Breast epithelium (tissue), 4 donors: ENCODE data around the gene COL5A1. TPM values are rescaled to one million over a fixed set of nuclear protein-coding genes. Genes with fewer than 3 reads are reported as not detected.

Source experiments
- DNase-seq, 2 donors: peaks; one replicate each; pipeline ENCODE4 v3.0.0-alpha.2; 2019; ENCODE audit warnings: low spot score in 2 of 2
- H3K27ac ChIP-seq, 2 donors: fragments of 200-600 bp; sonication (generic) in 1 of 2; one replicate each; pipeline ENCODE4 v1.5.1; 2016 to 2019; ENCODE audit warnings: mild to moderate bottlenecking in 1 of 2
- H3K27me3 ChIP-seq, 2 donors: fragments of 200-600 bp; sonication (generic) in 1 of 2; one replicate each; pipeline versions ENCODE4 v1.5.1 to v1.6.0; 2017 to 2019; ENCODE audit warnings: control low read depth in 1 of 2, mild to moderate bottlenecking in 1 of 2
- H3K36me3 ChIP-seq: fragments of 200-600 bp; one replicate; pipeline ENCODE4 v1.5.1; 2019
- H3K4me1 ChIP-seq, 2 donors: fragments of 200-600 bp; sonication (generic); one replicate each; pipeline ENCODE4 v1.5.1; 2016 to 2019; ENCODE audit warnings: control low read depth in 1 of 2
- H3K4me3 ChIP-seq, 3 donors: fragments of 200-600 bp; sonication (generic); 1 replicate in 2 of 3; 2 replicates in 1 of 3; pipeline ENCODE4 v1.5.1; 2016 to 2019; ENCODE audit warnings: mild to moderate bottlenecking in 3 of 3, moderate library complexity in 2 of 3
- H3K9me3 ChIP-seq, 2 donors: fragments of 200-600 bp; sonication (generic) in 1 of 2; one replicate each; pipeline ENCODE4 v1.5.1; 2016 to 2019; ENCODE audit warnings: control low read depth in 1 of 2
- CTCF ChIP-seq, 3 donors: fragments of 450-650 bp; IDR thresholded peaks; one replicate each; pipeline ENCODE4 v1.5.1; 2016 to 2017; ENCODE audit warnings: antibody characterized with exemption in 3 of 3, mild to moderate bottlenecking in 3 of 3, moderate library complexity in 3 of 3
- POLR2A ChIP-seq: fragments of 450-650 bp; IDR thresholded peaks from one replicate; pipeline ENCODE4 v1.6.1; 2016; ENCODE audit warnings: antibody characterized with exemption, mild to moderate bottlenecking, moderate library complexity
- POLR2AphosphoS5 ChIP-seq, 3 donors: sonication (generic); formaldehyde crosslinking; IDR thresholded peaks; one replicate each; pipeline ENCODE4 v1.6.1; 2017; ENCODE audit warnings: antibody characterized with exemption in 3 of 3
- intact Hi-C: fragments of 100-400 bp; cut with DNase I; formaldehyde crosslinking; loops from one replicate; pipeline ENCODE4 v1.15.1; 2023; ENCODE audit warnings: low total_unique reads
- total RNA-seq, 3 donors: library from RNA; depleted of rRNA; stranded (reverse); fragments of >200 nt; gene quantifications; one replicate each; pipeline ENCODE4 v1.1.0, GENCODE V29; 2016

Gene COL5A1
- total RNA-seq, 3 donors from 2014 or later = 12.1 to 17.0 (median 15.4) TPM

GRCh38 chr9:134720796-134721195 lies 79.2 kb downstream of the COL5A1 start:
- Histone ChIP-seq H3K4me1 (no peaks in the 10 kb centered on the region), H3K9me3 (no peaks in the 10 kb centered on the region), H3K4me3 (no peak overlapping the region), H3K36me3 (no peaks in the 10 kb centered on the region), H3K27me3 (no peaks in the 10 kb centered on the region), H3K27ac (no peak overlapping the region)
- no peak for DNase-seq
- intact Hi-C loops = no loop called here
- TF ChIP-seq POLR2AphosphoS5 (IDR thresholded peaks at IDR 0.05) (no peak), POLR2A (no peak), CTCF (IDR thresholded peaks at IDR 0.05) (no peak)

- H3K27me3 ChIP-seq = no peaks in the 10 kb centered on the region
- no peaks in the 10 kb centered on the region for H3K4me1 ChIP-seq
- no peak overlapping the region for H3K4me3 ChIP-seq
- no peak for DNase-seq
- H3K9me3 ChIP-seq = no peaks in the 10 kb centered on the region
- H3K27ac ChIP-seq = no peak overlapping the region
- H3K36me3 ChIP-seq = no peaks in the 10 kb centered on the region
- TF ChIP-seq CTCF (IDR thresholded peaks at IDR 0.05) (no peak), POLR2A (no peak), POLR2AphosphoS5 (IDR thresholded peaks at IDR 0.05) (no peak)
- intact Hi-C loops = no loop called here
Measured at GRCh38 chr9:134721344-134721743, 79.7 kb downstream of the COL5A1 start.

- DNase-seq = no peak
- no peak overlapping the region for H3K4me3 ChIP-seq
- intact Hi-C loops = no loop called here
- TF ChIP-seq CTCF (IDR thresholded peaks at IDR 0.05) (no peak), POLR2AphosphoS5 (IDR thresholded peaks at IDR 0.05) (no peak), POLR2A (no peak)
- no peaks in the 10 kb centered on the region for H3K9me3 ChIP-seq
- no peaks in the 10 kb centered on the region for H3K27me3 ChIP-seq
- no peak overlapping the region for H3K27ac ChIP-seq
- H3K36me3 ChIP-seq = no peaks in the 10 kb centered on the region
- no peaks in the 10 kb centered on the region for H3K4me1 ChIP-seq
Measured at GRCh38 chr9:134722120-134722701, 80.6 kb downstream of the COL5A1 start.

GRCh38 chr9:134723037-134723436 lies 81.4 kb downstream of the COL5A1 start:
- Histone ChIP-seq H3K27me3 (no peaks in the 10 kb centered on the region), H3K36me3 (no peaks in the 10 kb centered on the region), H3K27ac (no peak overlapping the region), H3K4me3 (no peak overlapping the region), H3K9me3 (no peaks in the 10 kb centered on the region), H3K4me1 (no peaks in the 10 kb centered on the region)
- DNase-seq = no peak
- no peak for TF ChIP-seq POLR2AphosphoS5 (IDR thresholded peaks at IDR 0.05)
- TF ChIP-seq POLR2A = no peak
- no peak for TF ChIP-seq CTCF (IDR thresholded peaks at IDR 0.05)
- intact Hi-C loops = no loop called here

GRCh38 chr9:134723491-134724190 lies 82.0 kb downstream of the COL5A1 start:
- Histone ChIP-seq H3K27me3 (no peaks in the 10 kb centered on the region), H3K36me3 (no peaks in the 10 kb centered on the region), H3K4me3 (no peak overlapping the region), H3K4me1 (no peaks in the 10 kb centered on the region), H3K9me3 (no peaks in the 10 kb centered on the region), H3K27ac (no peak overlapping the region)
- TF ChIP-seq POLR2AphosphoS5 (IDR thresholded peaks at IDR 0.05) (no peak), CTCF (IDR thresholded peaks at IDR 0.05) (no peak), POLR2A (no peak)
- DNase-seq = no peak
- intact Hi-C loops = no loop called here
